ENCODE measurements around the gene USP54. TPM values are rescaled to one million over a fixed set of nuclear protein-coding genes. Genes with fewer than 3 reads are reported as not detected.
A peak's percentile ranks its signal among the peaks of the same experiment; 100 is the strongest.

The USP54 gene
- total RNA-seq, 2 donors from 2014 or later = 70.8 to 151 TPM

DNA sequence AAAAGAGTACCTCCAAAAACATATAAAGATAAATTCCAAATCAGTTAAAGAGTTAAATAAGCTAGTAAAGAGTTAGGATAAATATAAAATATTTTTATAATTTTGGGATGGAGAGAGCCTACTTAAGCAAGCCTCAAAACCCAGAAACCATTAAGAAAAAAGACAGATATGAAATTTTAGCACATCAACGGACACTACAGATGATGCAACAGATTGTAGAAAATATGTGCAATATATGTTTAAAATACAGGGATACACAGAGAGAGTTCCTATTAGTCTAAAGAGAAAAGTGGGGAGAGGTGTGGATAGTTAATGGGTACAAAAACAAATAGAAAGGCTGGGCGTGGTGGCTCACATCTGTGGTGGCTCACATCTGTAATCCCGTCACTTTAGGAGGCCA is 23.6 kb upstream of the USP54 start:
- Histone ChIP-seq H3K36me3 (no peaks in the 10 kb centered on the region), H3K4me1 (no peaks in the 10 kb centered on the region), H3K4me3 (no peak overlapping the region), H3K27me3 (no peaks in the 10 kb centered on the region), H3K9ac (ENCODE audit: low read depth in 2 of 2, low read length in 2 of 2) (no peak overlapping the region), H3K9me3 (no peaks in the 10 kb centered on the region), H3K27ac (no peak overlapping the region)
- TF ChIP-seq, protein P1, sequence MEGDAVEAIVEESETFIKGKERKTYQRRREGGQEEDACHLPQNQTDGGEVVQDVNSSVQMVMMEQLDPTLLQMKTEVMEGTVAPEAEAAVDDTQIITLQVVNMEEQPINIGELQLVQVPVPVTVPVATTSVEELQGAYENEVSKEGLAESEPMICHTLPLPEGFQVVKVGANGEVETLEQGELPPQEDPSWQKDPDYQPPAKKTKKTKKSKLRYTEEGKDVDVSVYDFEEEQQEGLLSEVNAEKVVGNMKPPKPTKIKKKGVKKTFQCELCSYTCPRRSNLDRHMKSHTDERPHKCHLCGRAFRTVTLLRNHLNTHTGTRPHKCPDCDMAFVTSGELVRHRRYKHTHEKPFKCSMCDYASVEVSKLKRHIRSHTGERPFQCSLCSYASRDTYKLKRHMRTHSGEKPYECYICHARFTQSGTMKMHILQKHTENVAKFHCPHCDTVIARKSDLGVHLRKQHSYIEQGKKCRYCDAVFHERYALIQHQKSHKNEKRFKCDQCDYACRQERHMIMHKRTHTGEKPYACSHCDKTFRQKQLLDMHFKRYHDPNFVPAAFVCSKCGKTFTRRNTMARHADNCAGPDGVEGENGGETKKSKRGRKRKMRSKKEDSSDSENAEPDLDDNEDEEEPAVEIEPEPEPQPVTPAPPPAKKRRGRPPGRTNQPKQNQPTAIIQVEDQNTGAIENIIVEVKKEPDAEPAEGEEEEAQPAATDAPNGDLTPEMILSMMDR (IDR thresholded peaks at IDR 0.05) = no peak
- DNase-seq = no peak
- intact Hi-C loops (cut with DNase I) = no loop called here

GRCh38 chr10:73609116-73609515 is 18.0 kb upstream of the USP54 start:
- Histone ChIP-seq H3K9me3 (no peaks in the 10 kb centered on the region), H3K4me1 (no peaks in the 10 kb centered on the region), H3K9ac (ENCODE audit: low read depth in 2 of 2, low read length in 2 of 2) (no peak overlapping the region), H3K36me3 (no peaks in the 10 kb centered on the region), H3K27me3 (no peaks in the 10 kb centered on the region), H3K4me3 (no peak overlapping the region), H3K27ac (no peak overlapping the region)
- no peak for DNase-seq
- intact Hi-C loops (cut with DNase I) = no loop called here
- TF ChIP-seq, protein P1 (IDR thresholded peaks at IDR 0.05) = no peak

GRCh38 chr10:73601486-73601921 is 10.4 kb upstream of the USP54 start:
- Histone ChIP-seq H3K4me1 (no peaks in the 10 kb centered on the region), H3K36me3 (no peaks in the 10 kb centered on the region), H3K4me3 (no peak overlapping the region), H3K9ac (ENCODE audit: low read depth in 2 of 2, low read length in 2 of 2) (peak overlapping the region; percentile 24 to 46), H3K9me3 (no peaks in the 10 kb centered on the region), H3K27ac (peak overlapping the region; percentile 75), H3K27me3 (no peaks in the 10 kb centered on the region)
- intact Hi-C loops (cut with DNase I) = no loop called here
- TF ChIP-seq, protein P1 (IDR thresholded peaks at IDR 0.05) = no peak
- DNase-seq = peak; percentile 88

GRCh38 chr10:73597346-73597745 is 6.2 kb upstream of the USP54 start:
- intact Hi-C loops (cut with DNase I) = no loop called here
- H3K4me1 ChIP-seq = no peaks in the 10 kb centered on the region
- no peak for DNase-seq

DNA sequence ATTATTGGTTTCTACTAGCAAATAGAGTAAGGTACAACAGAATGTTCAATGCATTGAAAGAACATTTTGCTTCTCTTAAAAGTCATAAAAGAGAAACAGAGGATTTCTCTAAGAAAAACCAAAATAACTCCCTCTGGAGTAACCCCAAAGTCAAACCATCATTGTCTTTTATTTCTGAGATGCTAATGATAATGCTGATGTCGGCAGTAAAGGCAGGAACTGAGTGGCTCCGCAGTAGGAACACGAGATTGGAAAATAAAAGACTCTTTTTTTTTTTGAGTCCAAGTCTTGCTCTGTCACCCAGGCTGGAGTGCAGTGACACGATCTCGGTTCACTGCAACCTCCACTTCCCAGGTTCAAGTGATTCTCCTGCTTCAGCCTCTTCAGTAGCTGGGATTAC is 2.7 kb upstream of the USP54 start:
- TF ChIP-seq, protein P1 (IDR thresholded peaks at IDR 0.05) = no peak
- Histone ChIP-seq H3K4me3 (no peak overlapping the region), H3K4me1 (peaks cover 4% of the 10 kb centered on the region), H3K36me3 (no peaks in the 10 kb centered on the region), H3K27ac (no peak overlapping the region), H3K9ac (ENCODE audit: low read depth in 2 of 2, low read length in 2 of 2) (no peak overlapping the region), H3K27me3 (no peaks in the 10 kb centered on the region), H3K9me3 (no peaks in the 10 kb centered on the region)
- DNase-seq = no peak
- intact Hi-C loops (cut with DNase I) = no loop called here

More at GRCh38 chr10:73597346-73597745, 6.2 kb upstream of the USP54 start:
- H3K9me3 ChIP-seq = no peaks in the 10 kb centered on the region
- H3K27me3 ChIP-seq = no peaks in the 10 kb centered on the region
- no peak overlapping the region for H3K27ac ChIP-seq
- H3K4me3 ChIP-seq = no peak overlapping the region
- no peaks in the 10 kb centered on the region for H3K36me3 ChIP-seq
- H3K9ac ChIP-seq (ENCODE audit: low read depth in 2 of 2, low read length in 2 of 2) = no peak overlapping the region
- TF ChIP-seq, protein P1 (IDR thresholded peaks at IDR 0.05) = no peak

All from colonic mucosa (tissue), 4 donors.